Spinal cord (tissue), 10 donors: Measurements from ENCODE around the gene VSTM5. TPM values are rescaled to one million over a fixed set of nuclear protein-coding genes. Genes with fewer than 3 reads are reported as not detected.

Experiments
- DNase-seq, 6 donors: peaks; one replicate each; pipeline versions ENCODE4 v3.0.0 to v3.0.0-alpha.2; 2013 to 2015; ENCODE audit warnings: low spot score in 6 of 6, low read depth in 4 of 6
- H3K27ac ChIP-seq: one replicate; pipeline ENCODE4 v1.5.1; 2013; ENCODE audit warnings: low read depth, low read length, control low read depth
- H3K27me3 ChIP-seq: one replicate; pipeline ENCODE4 v1.6.1; 2013; ENCODE audit warnings: low read length; ENCODE audit not compliant: control insufficient read depth, insufficient read depth
- H3K36me3 ChIP-seq: one replicate; pipeline ENCODE4 v1.6.1; 2013; ENCODE audit warnings: low read length; ENCODE audit not compliant: control insufficient read depth, insufficient read depth
- H3K4me1 ChIP-seq: one replicate; pipeline ENCODE4 v1.6.1; 2013; ENCODE audit warnings: low read length; ENCODE audit not compliant: control insufficient read depth, insufficient read depth
- H3K4me3 ChIP-seq: one replicate; pipeline ENCODE4 v1.5.1; 2013; ENCODE audit warnings: low read depth, low read length, control low read depth
- H3K9me3 ChIP-seq: one replicate; pipeline ENCODE4 v1.6.1; 2013; ENCODE audit warnings: low read length; ENCODE audit not compliant: control insufficient read depth, insufficient read depth
- WGBS: methylation state at CpG from one replicate; pipeline ENCODE4 v1.1.5; 2013; ENCODE audit warnings: missing lambda C conversion rate; ENCODE audit not compliant: insufficient coverage; 5-methylcytosine and 5-hydroxymethylcytosine counted together
- polyA plus RNA-seq, 2 donors: library from polyadenylated mRNA; unstranded; fragments of 120-200 nt; gene quantifications; one replicate each; pipeline ENCODE4 v1.2.1, GENCODE V29; 2013; ENCODE audit not compliant: insufficient read length in 2 of 2
- total RNA-seq, 2 donors: library from RNA; depleted of rRNA in 1 of 2; stranded (reverse); fragments of 120-200 nt in 1 of 2; fragments of >200 nt in 1 of 2; gene quantifications; one replicate each; pipeline versions ENCODE4 v1.2.3 to v1.2.4, GENCODE V29; 2013 to 2014
- donor health status: healthy.

The VSTM5 gene
- total and polyA plus RNA-seq, 4 donors: 2.1 to 8.6 (median 7.7) TPM

- WGBS: 68% methylated on average over 5 of the region's 7 CpGs
- no peak for DNase-seq
- no peaks in the 10 kb centered on the region for H3K9me3 ChIP-seq
- H3K27ac ChIP-seq: no peak overlapping the region
- H3K4me3 ChIP-seq: no peak overlapping the region
- peaks cover 1% of the 10 kb centered on the region for H3K4me1 ChIP-seq
- no peaks in the 10 kb centered on the region for H3K27me3 ChIP-seq
- H3K36me3 ChIP-seq: no peaks in the 10 kb centered on the region
These were observed 5.8 kb downstream of the VSTM5 start for GRCh38 chr11:93844568-93844967.

- Histone ChIP-seq H3K4me1 (no peaks in the 10 kb centered on the region), H3K27me3 (no peaks in the 10 kb centered on the region), H3K27ac (no peak overlapping the region), H3K4me3 (no peak overlapping the region), H3K9me3 (no peaks in the 10 kb centered on the region), H3K36me3 (no peaks in the 10 kb centered on the region)
- DNase-seq: no peak
- WGBS: 98% methylated on average over 4 of the region's 5 CpGs
These were observed 6.5 kb downstream of the VSTM5 start for GRCh38 chr11:93843906-93844305.

- H3K27ac ChIP-seq: no peak overlapping the region
- WGBS: 91% methylated on average over 6 of the region's 6 CpGs
- no peaks in the 10 kb centered on the region for H3K4me1 ChIP-seq
- H3K27me3 ChIP-seq: no peaks in the 10 kb centered on the region
- no peaks in the 10 kb centered on the region for H3K9me3 ChIP-seq
- no peaks in the 10 kb centered on the region for H3K36me3 ChIP-seq
- no peak overlapping the region for H3K4me3 ChIP-seq
- DNase-seq: no peak
These were observed 8.0 kb downstream of the VSTM5 start for GRCh38 chr11:93842461-93842860.

GRCh38 chr11:93842034-93842433 is 8.4 kb downstream of the VSTM5 start:
- H3K9me3 ChIP-seq: no peaks in the 10 kb centered on the region
- no peaks in the 10 kb centered on the region for H3K4me1 ChIP-seq
- H3K4me3 ChIP-seq: no peak overlapping the region
- no peak overlapping the region for H3K27ac ChIP-seq
- DNase-seq: no peak
- no peaks in the 10 kb centered on the region for H3K27me3 ChIP-seq
- 82% methylated on average over 2 of the region's 4 CpGs for WGBS
- no peaks in the 10 kb centered on the region for H3K36me3 ChIP-seq

- DNase-seq: no peak
- no peaks in the 10 kb centered on the region for H3K36me3 ChIP-seq
- H3K4me3 ChIP-seq: no peak overlapping the region
- WGBS: 95% methylated on average over 2 of the region's 2 CpGs
- H3K9me3 ChIP-seq: no peaks in the 10 kb centered on the region
- H3K27me3 ChIP-seq: no peaks in the 10 kb centered on the region
- no peaks in the 10 kb centered on the region for H3K4me1 ChIP-seq
- no peak overlapping the region for H3K27ac ChIP-seq
These were observed 9.0 kb downstream of the VSTM5 start for GRCh38 chr11:93841446-93841845.

GRCh38 chr11:93840981-93841380 is 9.4 kb downstream of the VSTM5 start:
- Histone ChIP-seq H3K27ac (no peak overlapping the region), H3K27me3 (no peaks in the 10 kb centered on the region), H3K36me3 (no peaks in the 10 kb centered on the region), H3K4me3 (no peak overlapping the region), H3K9me3 (no peaks in the 10 kb centered on the region), H3K4me1 (no peaks in the 10 kb centered on the region)
- 70% methylated on average over 2 of the region's 3 CpGs for WGBS
- no peak for DNase-seq

GRCh38 chr11:93840180-93840579 is 10.2 kb downstream of the VSTM5 start:
- Histone ChIP-seq H3K27me3 (no peaks in the 10 kb centered on the region), H3K27ac (no peak overlapping the region), H3K36me3 (no peaks in the 10 kb centered on the region), H3K9me3 (no peaks in the 10 kb centered on the region), H3K4me1 (no peaks in the 10 kb centered on the region), H3K4me3 (no peak overlapping the region)
- DNase-seq: peak in 1 of 6 donors; percentile 28
- WGBS: no CpG with 5 or more reads among the region's 2 CpGs

- Histone ChIP-seq H3K36me3 (no peaks in the 10 kb centered on the region), H3K4me1 (no peaks in the 10 kb centered on the region), H3K9me3 (no peaks in the 10 kb centered on the region), H3K27me3 (no peaks in the 10 kb centered on the region), H3K27ac (no peak overlapping the region), H3K4me3 (no peak overlapping the region)
- 92% methylated on average over 8 of the region's 8 CpGs for WGBS
- DNase-seq: no peak
These were observed 11.5 kb downstream of the VSTM5 start for GRCh38 chr11:93838967-93839366.

- no peak for DNase-seq
- H3K36me3 ChIP-seq: no peaks in the 10 kb centered on the region
- WGBS: no CpG with 5 or more reads among the region's 1 CpG
- H3K9me3 ChIP-seq: no peaks in the 10 kb centered on the region
- no peaks in the 10 kb centered on the region for H3K4me1 ChIP-seq
- no peak overlapping the region for H3K27ac ChIP-seq
- H3K27me3 ChIP-seq: no peaks in the 10 kb centered on the region
- no peak overlapping the region for H3K4me3 ChIP-seq
These were observed 17.6 kb downstream of the VSTM5 start for GRCh38 chr11:93832780-93833179.

- Histone ChIP-seq H3K4me1 (no peaks in the 10 kb centered on the region), H3K4me3 (no peak overlapping the region), H3K27ac (no peak overlapping the region), H3K27me3 (no peaks in the 10 kb centered on the region), H3K9me3 (no peaks in the 10 kb centered on the region), H3K36me3 (no peaks in the 10 kb centered on the region)
- DNase-seq: no peak
- no CpG with 5 or more reads among the region's 3 CpGs for WGBS
These were observed 18.9 kb downstream of the VSTM5 start for GRCh38 chr11:93831343-93832127.
